DMS 273 (cell line): ENCODE measurements around the gene DMBX1.

Source experiments
- DNase-seq: peaks from one replicate; lab custom pipeline; 2025; ENCODE audit not compliant: unreplicated experiment; lab: John Stamatoyannopoulos, UW

DMBX1 gene

GRCh38 chr1:46480959-46481646, 8.5 kb upstream of the DMBX1 start:
- no peak for DNase-seq

- no peak for DNase-seq
Observed at GRCh38 chr1:46481961-46482360, 7.7 kb upstream of the DMBX1 start.

GRCh38 chr1:46483589-46483988, 6.0 kb upstream of the DMBX1 start:
- no peak for DNase-seq

GRCh38 chr1:46484783-46485490, 4.7 kb upstream of the DMBX1 start:
- no peak for DNase-seq

- no peak for DNase-seq
Observed at GRCh38 chr1:46485564-46486431, 3.8 kb upstream of the DMBX1 start.

GRCh38 chr1:46486432-46487015, 3.1 kb upstream of the DMBX1 start:
- DNase-seq, result no peak

- DNase-seq, result peak; percentile 63
Observed at GRCh38 chr1:46487818-46488218, 1.8 kb upstream of the DMBX1 start.

- DNase-seq, result no peak
Observed at GRCh38 chr1:46488343-46489168, 1.1 kb upstream of the DMBX1 start.

- DNase-seq, result peak; percentile 45
Observed at GRCh38 chr1:46489169-46489637, 433 bp upstream of the DMBX1 start.

- DNase-seq, result peak; percentile 49
Observed at GRCh38 chr1:46490406-46490655, 695 bp downstream of the DMBX1 start.

- DNase-seq, result no peak
Observed at GRCh38 chr1:46490656-46491442, 1.2 kb downstream of the DMBX1 start.

GRCh38 chr1:46491443-46492268, 2.0 kb downstream of the DMBX1 start:
- DNase-seq, result no peak

- no peak for DNase-seq
Observed at GRCh38 chr1:46492269-46492853, 2.7 kb downstream of the DMBX1 start.

- DNase-seq, result no peak
Observed at GRCh38 chr1:46492871-46493270, 3.2 kb downstream of the DMBX1 start.

GRCh38 chr1:46493316-46494032, 3.8 kb downstream of the DMBX1 start:
- DNase-seq, result no peak

- DNase-seq, result no peak
Observed at GRCh38 chr1:46494910-46495309, 5.3 kb downstream of the DMBX1 start.

- no peak for DNase-seq
Observed at GRCh38 chr1:46495778-46496177, 6.1 kb downstream of the DMBX1 start.

- DNase-seq, result no peak
Observed at GRCh38 chr1:46496505-46496904, 6.9 kb downstream of the DMBX1 start.
